ENCODE data around the gene SCN8A.

Gene SCN8A

DNA sequence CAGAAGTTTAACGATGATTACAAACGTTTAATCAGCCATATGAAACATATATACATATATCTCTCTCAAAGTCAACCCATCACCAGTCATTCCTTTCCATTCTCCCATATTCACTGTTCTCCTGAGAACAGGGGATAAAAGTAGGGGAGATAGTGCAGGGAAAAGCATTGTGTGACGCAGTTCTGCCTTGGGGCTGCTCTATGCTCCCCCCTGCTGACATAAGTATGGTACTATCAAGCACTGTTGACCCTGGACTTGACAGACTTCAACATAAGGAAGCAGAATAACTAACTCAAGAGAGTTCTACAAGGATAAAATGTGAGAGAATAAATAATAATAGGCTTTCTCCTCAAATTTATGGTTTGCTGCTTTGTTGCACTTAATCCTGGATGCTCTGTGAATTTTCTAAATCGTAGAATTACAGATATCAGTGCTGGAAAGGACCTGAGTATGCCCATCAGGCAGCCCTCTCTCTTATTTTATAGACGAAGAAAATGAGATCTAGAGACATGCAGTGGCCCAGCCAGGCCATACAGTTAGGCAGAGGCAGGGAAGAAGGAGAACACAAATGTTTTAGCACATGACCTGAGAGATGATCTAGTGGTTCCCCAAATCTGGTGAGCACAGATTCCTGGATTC, 87.2 kb downstream of the SCN8A start:
- Histone ChIP-seq H3K4me3 (no peak overlapping the region), H3K27ac (no peak overlapping the region)
- DNase-seq (ENCODE audit: low spot score): no peak
- TF ChIP-seq, protein P1, sequence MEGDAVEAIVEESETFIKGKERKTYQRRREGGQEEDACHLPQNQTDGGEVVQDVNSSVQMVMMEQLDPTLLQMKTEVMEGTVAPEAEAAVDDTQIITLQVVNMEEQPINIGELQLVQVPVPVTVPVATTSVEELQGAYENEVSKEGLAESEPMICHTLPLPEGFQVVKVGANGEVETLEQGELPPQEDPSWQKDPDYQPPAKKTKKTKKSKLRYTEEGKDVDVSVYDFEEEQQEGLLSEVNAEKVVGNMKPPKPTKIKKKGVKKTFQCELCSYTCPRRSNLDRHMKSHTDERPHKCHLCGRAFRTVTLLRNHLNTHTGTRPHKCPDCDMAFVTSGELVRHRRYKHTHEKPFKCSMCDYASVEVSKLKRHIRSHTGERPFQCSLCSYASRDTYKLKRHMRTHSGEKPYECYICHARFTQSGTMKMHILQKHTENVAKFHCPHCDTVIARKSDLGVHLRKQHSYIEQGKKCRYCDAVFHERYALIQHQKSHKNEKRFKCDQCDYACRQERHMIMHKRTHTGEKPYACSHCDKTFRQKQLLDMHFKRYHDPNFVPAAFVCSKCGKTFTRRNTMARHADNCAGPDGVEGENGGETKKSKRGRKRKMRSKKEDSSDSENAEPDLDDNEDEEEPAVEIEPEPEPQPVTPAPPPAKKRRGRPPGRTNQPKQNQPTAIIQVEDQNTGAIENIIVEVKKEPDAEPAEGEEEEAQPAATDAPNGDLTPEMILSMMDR (IDR thresholded peaks at IDR 0.05): no peak

DNA sequence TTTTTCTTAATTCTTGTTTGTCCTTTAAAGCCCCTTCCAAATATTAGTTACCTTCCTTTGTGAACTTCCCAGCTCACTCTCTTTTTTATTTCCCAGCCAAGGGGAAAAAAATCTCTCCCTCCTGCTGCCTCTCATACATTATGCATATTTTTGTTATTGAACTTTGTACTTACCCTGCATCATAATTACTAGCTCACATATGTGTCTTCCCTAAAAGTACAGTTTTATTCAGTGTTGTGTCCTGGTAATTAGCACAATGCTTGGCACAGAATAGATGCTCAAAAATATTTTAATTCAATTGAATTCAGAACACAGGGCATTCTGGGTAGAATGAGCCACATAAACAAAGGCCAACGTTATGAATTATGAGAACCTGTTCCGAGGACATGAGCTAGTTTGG, 91.9 kb downstream of the SCN8A start:
- DNase-seq (ENCODE audit: low spot score): no peak
- H3K4me3 ChIP-seq: no peak overlapping the region
- no peak overlapping the region for H3K27ac ChIP-seq
- TF ChIP-seq, protein P1 (IDR thresholded peaks at IDR 0.05): no peak

DNA sequence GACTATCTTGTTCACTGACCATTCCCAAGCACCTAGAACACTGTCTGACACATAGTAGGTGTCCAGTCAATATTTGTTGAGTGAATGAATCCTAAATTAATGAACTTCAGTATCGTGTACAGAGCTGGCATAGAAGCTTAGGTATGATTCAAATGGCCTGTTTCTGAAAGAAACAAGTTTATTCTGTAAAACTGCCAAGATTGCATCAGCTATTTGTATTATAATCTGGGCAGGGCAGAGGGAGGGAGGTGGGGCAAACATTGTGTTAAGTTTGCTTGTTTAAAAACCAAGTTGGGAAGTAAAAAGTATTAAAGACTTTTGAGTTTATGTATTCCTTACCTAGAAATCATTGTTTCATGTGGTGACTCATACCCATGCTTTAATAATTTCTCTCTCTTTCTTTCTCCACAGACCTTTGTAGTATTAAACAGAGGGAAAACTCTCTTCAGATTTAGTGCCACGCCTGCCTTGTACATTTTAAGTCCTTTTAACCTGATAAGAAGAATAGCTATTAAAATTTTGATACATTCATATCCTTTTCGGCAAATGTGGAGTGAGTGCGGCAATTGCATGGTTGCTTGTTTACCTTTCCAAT, 92.8 kb downstream of the SCN8A start:
- H3K4me3 ChIP-seq: no peak overlapping the region
- no peak overlapping the region for H3K27ac ChIP-seq
- TF ChIP-seq, protein P1 (IDR thresholded peaks at IDR 0.05): no peak
- no peak for DNase-seq (ENCODE audit: low spot score)

DNA sequence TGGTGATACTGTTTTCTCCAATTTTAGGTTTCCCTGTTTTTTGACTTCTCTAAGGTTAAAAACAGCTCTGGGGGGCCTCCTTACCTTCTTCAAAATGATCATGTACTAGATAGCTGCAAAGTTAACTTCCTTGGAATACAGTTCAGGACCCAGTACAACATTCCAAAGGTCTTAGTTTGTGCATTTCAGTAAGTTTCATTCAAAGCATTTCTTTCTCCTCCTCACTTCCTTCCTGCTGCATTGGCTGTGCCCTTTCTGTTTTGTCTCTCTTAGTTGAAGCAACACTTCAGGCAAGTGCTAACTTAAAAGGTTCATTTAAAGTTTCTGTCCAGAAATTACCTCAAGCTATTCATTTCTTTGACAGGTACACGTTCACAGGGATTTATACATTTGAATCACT, 95.7 kb downstream of the SCN8A start:
- TF ChIP-seq, protein P1 (IDR thresholded peaks at IDR 0.05): no peak
- no peak overlapping the region for H3K27ac ChIP-seq
- DNase-seq (ENCODE audit: low spot score): no peak
- no peak overlapping the region for H3K4me3 ChIP-seq

DNA sequence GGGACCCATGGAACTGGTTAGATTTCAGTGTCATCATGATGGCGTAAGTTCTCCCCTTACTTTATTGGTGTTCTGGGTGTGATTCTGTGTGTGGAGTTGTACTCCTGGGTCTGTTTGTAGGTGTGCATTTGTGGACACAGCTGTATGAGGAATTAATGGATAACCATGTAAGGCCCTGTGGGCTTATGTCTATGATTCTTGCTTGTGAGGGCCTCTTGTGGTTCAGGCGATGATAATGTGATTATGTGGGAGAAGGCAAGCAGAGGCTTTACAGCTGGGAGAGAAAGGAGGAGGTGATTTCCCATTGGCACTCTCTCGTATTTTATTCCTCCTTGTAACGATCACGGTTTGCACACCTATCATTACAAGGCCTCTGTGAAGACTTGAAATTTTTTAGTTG, 96.1 kb downstream of the SCN8A start:
- Histone ChIP-seq H3K4me3 (no peak overlapping the region), H3K27ac (no peak overlapping the region)
- no peak for DNase-seq (ENCODE audit: low spot score)
- TF ChIP-seq, protein P1 (IDR thresholded peaks at IDR 0.05): no peak

DNA sequence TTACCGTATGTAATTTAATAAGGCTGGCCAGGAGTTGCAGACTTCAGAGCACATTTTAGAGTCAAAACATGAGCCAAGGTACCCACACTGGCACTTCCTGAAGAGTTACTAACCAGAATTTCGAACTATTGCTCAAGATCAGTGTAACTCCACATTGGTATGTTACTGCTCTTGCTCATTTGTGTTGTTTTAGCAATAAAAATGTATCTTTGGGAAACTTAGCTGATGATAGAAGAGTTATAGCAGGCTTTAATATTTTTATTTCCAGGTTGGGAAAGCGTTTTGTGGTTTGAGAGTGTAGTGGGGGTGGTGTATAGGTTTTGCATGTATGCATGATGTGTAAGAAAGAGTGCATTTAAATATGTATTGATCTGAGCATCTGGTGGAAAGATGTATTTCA, 96.6 kb downstream of the SCN8A start:
- TF ChIP-seq, protein P1 (IDR thresholded peaks at IDR 0.05): no peak
- no peak for DNase-seq (ENCODE audit: low spot score)
- H3K27ac ChIP-seq: no peak overlapping the region

DNA sequence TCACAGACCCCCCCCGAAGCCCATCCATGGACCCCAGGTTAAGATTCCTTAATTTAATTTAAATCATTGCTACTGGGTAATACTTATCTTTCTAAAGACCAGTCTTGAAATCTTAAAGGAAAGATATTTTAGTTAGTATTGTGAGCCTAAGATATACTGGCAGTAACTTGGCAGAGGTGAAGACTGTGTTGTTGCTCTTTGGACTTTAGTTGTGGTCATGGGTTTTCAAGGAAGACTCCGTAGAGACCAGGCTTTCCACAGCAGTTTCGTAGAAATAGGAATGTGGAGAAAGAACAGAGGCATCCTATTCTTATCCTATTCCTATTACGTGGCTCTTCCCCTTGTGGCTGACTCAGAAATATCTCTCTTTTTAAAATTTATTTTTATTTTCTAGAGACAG, 99.0 kb downstream of the SCN8A start:
- DNase-seq (ENCODE audit: low spot score): no peak
- Histone ChIP-seq H3K27ac (no peak overlapping the region), H3K4me3 (no peak overlapping the region)
- TF ChIP-seq, protein P1 (IDR thresholded peaks at IDR 0.05): no peak

More for the DNA sequence above, 96.6 kb downstream of the SCN8A start:
- no peak overlapping the region for H3K4me3 ChIP-seq
